Glomerular visceral epithelial cell (primary cell): ENCODE results near the gene TRIM52.

ENCODE experiments used
- DNase-seq: peaks from one replicate; pipeline ENCODE4 v3.0.0-alpha.2; 2016; ENCODE audit errors: extremely low spot score

Gene TRIM52

GRCh38 chr5:181258576-181258975 lies 2.4 kb downstream of the TRIM52 start:
- no peak for DNase-seq

GRCh38 chr5:181255836-181256578 lies 4.9 kb downstream of the TRIM52 start:
- no peak for DNase-seq

GRCh38 chr5:181255276-181255675 lies 5.7 kb downstream of the TRIM52 start:
- DNase-seq: no peak

GRCh38 chr5:181248277-181248676 lies 12.7 kb downstream of the TRIM52 start:
- no peak for DNase-seq

GRCh38 chr5:181246276-181247049 lies 14.5 kb downstream of the TRIM52 start:
- peak; percentile 90 for DNase-seq

GRCh38 chr5:181245427-181246275 lies 15.3 kb downstream of the TRIM52 start:
- DNase-seq: no peak

GRCh38 chr5:181243564-181244343 lies 17.2 kb downstream of the TRIM52 start, which contains the start of gene RACK1:
Gene RACK1 (minus strand): TSS chr5:181243906. CDS start chr5:181243800, 106 bp downstream.
- peak; percentile 92 for DNase-seq

GRCh38 chr5:181243018-181243563 lies 17.9 kb downstream of the TRIM52 start:
- no peak for DNase-seq

GRCh38 chr5:181242031-181242451 lies 18.9 kb downstream of the TRIM52 start:
- DNase-seq: no peak

- peak; percentile 75 for DNase-seq
Observed at GRCh38 chr5:181241393-181241975, 19.5 kb downstream of the TRIM52 start.

GRCh38 chr5:181239062-181239663 lies 21.8 kb downstream of the TRIM52 start:
- DNase-seq: no peak

GRCh38 chr5:181237729-181238385 lies 23.1 kb downstream of the TRIM52 start:
- DNase-seq: no peak

GRCh38 chr5:181236954-181237641 lies 23.8 kb downstream of the TRIM52 start:
- no peak for DNase-seq

- no peak for DNase-seq
Observed at GRCh38 chr5:181236471-181236870, 24.5 kb downstream of the TRIM52 start.

GRCh38 chr5:181235689-181236366 lies 25.1 kb downstream of the TRIM52 start:
- DNase-seq: no peak

- DNase-seq: no peak
Observed at GRCh38 chr5:181235323-181235688, 25.6 kb downstream of the TRIM52 start.

GRCh38 chr5:181234455-181235306 lies 26.3 kb downstream of the TRIM52 start:
- DNase-seq: no peak
